ENCODE data around the gene YTHDC1. TPM values are rescaled to one million over a fixed set of nuclear protein-coding genes. Genes with fewer than 3 reads are reported as not detected.
A peak's percentile ranks its signal among the peaks of the same experiment; 100 is the strongest.

YTHDC1 gene
- polyA plus RNA-seq, 4 donors: 30.2 to 123 (median 34.2) TPM

GRCh38 chr4:68349279-68349648, 626 bp downstream of the YTHDC1 start:
- peak overlapping the region; percentile 92 to 99 (median 98) for H3K27ac ChIP-seq (ENCODE audit: low read depth in 1 of 3, low read length in 2 of 3)
- peak overlapping the region; percentile 69 to 75 (median 74) for H3K4me3 ChIP-seq (ENCODE audit: low read depth in 1 of 3, low read length in 3 of 3)
- DNase-seq: peak; percentile 46 to 77
- no peaks in the 10 kb centered on the region for H3K27me3 ChIP-seq (ENCODE audit: control insufficient read depth in 3 of 3, insufficient read depth in 3 of 3, low read length in 3 of 3)
- peaks cover 0 to 3% (median 0%) of the 10 kb centered on the region in 3 donors for H3K36me3 ChIP-seq (ENCODE audit: control insufficient read depth in 3 of 3, insufficient read depth in 2 of 3, low read depth in 1 of 3, low read length in 3 of 3)
- peaks cover 8 to 18% (median 17%) of the 10 kb centered on the region in 3 donors for H3K4me1 ChIP-seq (ENCODE audit: control insufficient read depth in 3 of 3, insufficient read depth in 2 of 3, low read depth in 1 of 3, low read length in 2 of 3)
- H3K9me3 ChIP-seq (ENCODE audit: control insufficient read depth in 2 of 2, insufficient read depth in 1 of 2, low read depth in 1 of 2, low read length in 1 of 2): peaks cover 0 to 5% of the 10 kb centered on the region in 2 donors
- WGBS, 3 donors: 0 to 2% (median 1%) methylated on average over 9 to 14 of the region's 14 CpGs
- FAIRE-seq: no peak

- WGBS, 3 donors: 0 to 2% (median 2%) methylated on average over 4 of the region's 4 CpGs
- Histone ChIP-seq H3K36me3 (ENCODE audit: control insufficient read depth in 3 of 3, insufficient read depth in 2 of 3, low read depth in 1 of 3, low read length in 3 of 3) (peaks cover 0 to 3% (median 0%) of the 10 kb centered on the region in 3 donors), H3K27me3 (ENCODE audit: control insufficient read depth in 3 of 3, insufficient read depth in 3 of 3, low read length in 3 of 3) (no peaks in the 10 kb centered on the region), H3K9me3 (ENCODE audit: control insufficient read depth in 2 of 2, insufficient read depth in 1 of 2, low read depth in 1 of 2, low read length in 1 of 2) (peaks cover 0 to 5% of the 10 kb centered on the region in 2 donors), H3K27ac (ENCODE audit: low read depth in 1 of 3, low read length in 2 of 3) (peak overlapping the region in 2 of 3 donors; percentile 92 to 99), H3K4me3 (ENCODE audit: low read depth in 1 of 3, low read length in 3 of 3) (peak overlapping the region; percentile 69 to 75 (median 74)), H3K4me1 (ENCODE audit: control insufficient read depth in 3 of 3, insufficient read depth in 2 of 3, low read depth in 1 of 3, low read length in 2 of 3) (peaks cover 8 to 21% (median 18%) of the 10 kb centered on the region in 3 donors)
- no peak for DNase-seq
- no peak for FAIRE-seq
Observed at GRCh38 chr4:68348577-68348976, 1.3 kb downstream of the YTHDC1 start.

DNA sequence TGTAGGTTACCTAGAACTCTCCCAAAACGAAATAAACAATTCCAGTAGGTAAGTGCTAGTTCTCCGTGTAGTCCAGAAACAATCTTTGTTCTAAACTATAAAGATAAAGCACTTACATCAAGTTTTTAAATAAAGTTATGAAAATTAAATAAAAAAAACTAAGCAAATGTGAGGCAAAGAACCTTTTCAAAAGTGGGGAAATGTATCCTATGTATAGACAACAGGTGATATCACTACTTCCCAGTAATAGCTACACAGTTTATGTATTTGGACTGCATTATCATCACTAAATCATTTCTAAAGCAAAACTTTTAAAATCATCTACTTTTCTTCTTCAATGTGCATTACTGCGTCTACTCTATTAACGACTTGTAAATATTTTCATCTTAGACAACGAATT, 2.0 kb downstream of the YTHDC1 start:
- FAIRE-seq: no peak
- DNase-seq: no peak
- Histone ChIP-seq H3K4me3 (ENCODE audit: low read depth in 1 of 3, low read length in 3 of 3) (peak overlapping the region in 2 of 3 donors; percentile 69 to 75), H3K27ac (ENCODE audit: low read depth in 1 of 3, low read length in 2 of 3) (peak overlapping the region in 1 of 3 donors; percentile 92), H3K9me3 (ENCODE audit: control insufficient read depth in 2 of 2, insufficient read depth in 1 of 2, low read depth in 1 of 2, low read length in 1 of 2) (peaks cover 0 to 5% of the 10 kb centered on the region in 2 donors), H3K4me1 (ENCODE audit: control insufficient read depth in 3 of 3, insufficient read depth in 2 of 3, low read depth in 1 of 3, low read length in 2 of 3) (peaks cover 8 to 21% (median 18%) of the 10 kb centered on the region in 3 donors), H3K36me3 (ENCODE audit: control insufficient read depth in 3 of 3, insufficient read depth in 2 of 3, low read depth in 1 of 3, low read length in 3 of 3) (peaks cover 0 to 3% (median 0%) of the 10 kb centered on the region in 3 donors), H3K27me3 (ENCODE audit: control insufficient read depth in 3 of 3, insufficient read depth in 3 of 3, low read length in 3 of 3) (no peaks in the 10 kb centered on the region)
- 4 to 15% (median 8%) methylated on average over 5 of the region's 5 CpGs for WGBS, 3 donors

- FAIRE-seq: no peak
Observed at GRCh38 chr4:68346461-68346860, 3.4 kb downstream of the YTHDC1 start.

GRCh38 chr4:68344785-68345184, 5.1 kb downstream of the YTHDC1 start:
- Histone ChIP-seq H3K4me3 (ENCODE audit: low read depth in 1 of 3, low read length in 3 of 3) (no peak overlapping the region), H3K9me3 (ENCODE audit: control insufficient read depth in 2 of 2, insufficient read depth in 1 of 2, low read depth in 1 of 2, low read length in 1 of 2) (no peaks in the 10 kb centered on the region), H3K27me3 (ENCODE audit: control insufficient read depth in 3 of 3, insufficient read depth in 3 of 3, low read length in 3 of 3) (no peaks in the 10 kb centered on the region), H3K4me1 (ENCODE audit: control insufficient read depth in 3 of 3, insufficient read depth in 2 of 3, low read depth in 1 of 3, low read length in 2 of 3) (peaks cover 10 to 22% (median 15%) of the 10 kb centered on the region in 3 donors), H3K36me3 (ENCODE audit: control insufficient read depth in 3 of 3, insufficient read depth in 2 of 3, low read depth in 1 of 3, low read length in 3 of 3) (peaks cover 0 to 3% (median 0%) of the 10 kb centered on the region in 3 donors), H3K27ac (ENCODE audit: low read depth in 1 of 3, low read length in 2 of 3) (peak overlapping the region in 2 of 3 donors; percentile 2 to 24)
- no peak for DNase-seq
- 95 to 96% (median 96%) methylated on average over 5 of the region's 5 CpGs for WGBS, 3 donors
- no peak for FAIRE-seq

More at GRCh38 chr4:68346461-68346860, 3.4 kb downstream of the YTHDC1 start:
- Histone ChIP-seq H3K36me3 (ENCODE audit: control insufficient read depth in 3 of 3, insufficient read depth in 2 of 3, low read depth in 1 of 3, low read length in 3 of 3) (peaks cover 0 to 3% (median 0%) of the 10 kb centered on the region in 3 donors), H3K4me3 (ENCODE audit: low read depth in 1 of 3, low read length in 3 of 3) (no peak overlapping the region), H3K9me3 (ENCODE audit: control insufficient read depth in 2 of 2, insufficient read depth in 1 of 2, low read depth in 1 of 2, low read length in 1 of 2) (peaks cover 0 to 5% of the 10 kb centered on the region in 2 donors), H3K27ac (ENCODE audit: low read depth in 1 of 3, low read length in 2 of 3) (peak overlapping the region in 1 of 3 donors; percentile 13), H3K4me1 (ENCODE audit: control insufficient read depth in 3 of 3, insufficient read depth in 2 of 3, low read depth in 1 of 3, low read length in 2 of 3) (peaks cover 10 to 24% (median 17%) of the 10 kb centered on the region in 3 donors), H3K27me3 (ENCODE audit: control insufficient read depth in 3 of 3, insufficient read depth in 3 of 3, low read length in 3 of 3) (no peaks in the 10 kb centered on the region)
- DNase-seq: no peak
- 77 to 85% (median 85%) methylated on average over 3 of the region's 3 CpGs for WGBS, 3 donors

DNA sequence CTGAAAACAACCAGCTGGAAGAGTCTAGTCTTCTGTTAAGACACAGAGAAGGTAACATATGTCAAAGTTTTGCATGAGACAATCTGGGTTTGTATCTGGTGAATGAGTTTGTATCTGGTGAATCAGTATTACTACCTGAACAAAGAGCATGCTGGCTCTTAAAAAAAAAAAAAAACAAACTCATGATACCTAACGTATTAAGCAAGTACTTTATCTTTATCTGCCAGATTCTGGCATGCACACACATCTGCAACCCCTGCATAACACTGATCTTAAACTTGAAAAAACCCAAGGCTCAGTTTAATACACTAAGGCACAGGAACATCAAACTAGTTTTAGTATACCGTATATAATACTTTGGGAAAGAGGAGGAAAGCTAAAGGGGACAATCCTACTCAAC, 5.8 kb downstream of the YTHDC1 start:
- peaks cover 0 to 3% (median 0%) of the 10 kb centered on the region in 3 donors for H3K36me3 ChIP-seq (ENCODE audit: control insufficient read depth in 3 of 3, insufficient read depth in 2 of 3, low read depth in 1 of 3, low read length in 3 of 3)
- DNase-seq: no peak
- WGBS, 3 donors: 24 to 32% (median 26%) methylated on average over 2 of the region's 2 CpGs
- H3K27me3 ChIP-seq (ENCODE audit: control insufficient read depth in 3 of 3, insufficient read depth in 3 of 3, low read length in 3 of 3): no peaks in the 10 kb centered on the region
- no peak overlapping the region for H3K4me3 ChIP-seq (ENCODE audit: low read depth in 1 of 3, low read length in 3 of 3)
- H3K4me1 ChIP-seq (ENCODE audit: control insufficient read depth in 3 of 3, insufficient read depth in 2 of 3, low read depth in 1 of 3, low read length in 2 of 3): peaks cover 10 to 22% (median 17%) of the 10 kb centered on the region in 3 donors
- H3K27ac ChIP-seq (ENCODE audit: low read depth in 1 of 3, low read length in 2 of 3): peak overlapping the region in 1 of 3 donors; percentile 2
- no peak for FAIRE-seq
- H3K9me3 ChIP-seq (ENCODE audit: control insufficient read depth in 2 of 2, insufficient read depth in 1 of 2, low read depth in 1 of 2, low read length in 1 of 2): no peaks in the 10 kb centered on the region

DNA sequence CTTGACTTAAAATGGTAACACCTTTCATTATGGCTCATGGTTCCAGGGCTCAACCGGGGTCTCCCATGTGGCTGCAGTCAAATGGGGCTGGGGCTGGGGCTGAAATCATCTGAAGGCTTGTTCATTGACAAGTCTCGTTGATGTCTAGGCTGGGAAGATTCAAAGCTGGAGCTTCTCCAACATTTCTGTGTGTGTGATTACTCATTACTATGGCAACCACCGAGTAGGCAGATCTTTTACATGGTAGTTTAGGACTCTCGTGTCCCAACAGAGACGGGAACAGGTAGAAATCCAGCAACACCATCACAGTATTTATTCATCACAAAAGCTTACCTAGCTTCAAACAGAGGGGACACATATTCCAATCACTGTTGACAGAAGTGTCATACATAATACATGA, 7.8 kb downstream of the YTHDC1 start:
- Histone ChIP-seq H3K36me3 (ENCODE audit: control insufficient read depth in 3 of 3, insufficient read depth in 2 of 3, low read depth in 1 of 3, low read length in 3 of 3) (peaks cover 0 to 7% (median 4%) of the 10 kb centered on the region in 3 donors), H3K27ac (ENCODE audit: low read depth in 1 of 3, low read length in 2 of 3) (no peak overlapping the region), H3K4me1 (ENCODE audit: control insufficient read depth in 3 of 3, insufficient read depth in 2 of 3, low read depth in 1 of 3, low read length in 2 of 3) (peaks cover 10 to 22% (median 20%) of the 10 kb centered on the region in 3 donors), H3K4me3 (ENCODE audit: low read depth in 1 of 3, low read length in 3 of 3) (no peak overlapping the region), H3K9me3 (ENCODE audit: control insufficient read depth in 2 of 2, insufficient read depth in 1 of 2, low read depth in 1 of 2, low read length in 1 of 2) (no peaks in the 10 kb centered on the region), H3K27me3 (ENCODE audit: control insufficient read depth in 3 of 3, insufficient read depth in 3 of 3, low read length in 3 of 3) (no peaks in the 10 kb centered on the region)
- 39 to 54% (median 53%) methylated on average over 5 of the region's 5 CpGs for WGBS, 3 donors
- DNase-seq (peak in 1 of 2 donors; percentile 18), FAIRE-seq (no peak)

- WGBS, 3 donors: 86 to 89% (median 88%) methylated on average over 3 of the region's 3 CpGs
- H3K4me3 ChIP-seq (ENCODE audit: low read depth in 1 of 3, low read length in 3 of 3): no peak overlapping the region
- no peak overlapping the region for H3K27ac ChIP-seq (ENCODE audit: low read depth in 1 of 3, low read length in 2 of 3)
- DNase-seq (no peak), FAIRE-seq (no peak)
- peaks cover 2 to 7% (median 6%) of the 10 kb centered on the region in 3 donors for H3K4me1 ChIP-seq (ENCODE audit: control insufficient read depth in 3 of 3, insufficient read depth in 2 of 3, low read depth in 1 of 3, low read length in 2 of 3)
- H3K36me3 ChIP-seq (ENCODE audit: control insufficient read depth in 3 of 3, insufficient read depth in 2 of 3, low read depth in 1 of 3, low read length in 3 of 3): peaks cover 0 to 12% (median 10%) of the 10 kb centered on the region in 3 donors
- H3K9me3 ChIP-seq (ENCODE audit: control insufficient read depth in 2 of 2, insufficient read depth in 1 of 2, low read depth in 1 of 2, low read length in 1 of 2): no peaks in the 10 kb centered on the region
- no peaks in the 10 kb centered on the region for H3K27me3 ChIP-seq (ENCODE audit: control insufficient read depth in 3 of 3, insufficient read depth in 3 of 3, low read length in 3 of 3)
Observed at GRCh38 chr4:68338625-68339024, 11.3 kb downstream of the YTHDC1 start.

- no peak for DNase-seq
- Histone ChIP-seq H3K36me3 (ENCODE audit: control insufficient read depth in 3 of 3, insufficient read depth in 2 of 3, low read depth in 1 of 3, low read length in 3 of 3) (peaks cover 0 to 13% (median 12%) of the 10 kb centered on the region in 3 donors), H3K27ac (ENCODE audit: low read depth in 1 of 3, low read length in 2 of 3) (no peak overlapping the region), H3K4me1 (ENCODE audit: control insufficient read depth in 3 of 3, insufficient read depth in 2 of 3, low read depth in 1 of 3, low read length in 2 of 3) (peaks cover 2 to 7% (median 6%) of the 10 kb centered on the region in 3 donors), H3K27me3 (ENCODE audit: control insufficient read depth in 3 of 3, insufficient read depth in 3 of 3, low read length in 3 of 3) (no peaks in the 10 kb centered on the region), H3K4me3 (ENCODE audit: low read depth in 1 of 3, low read length in 3 of 3) (no peak overlapping the region), H3K9me3 (ENCODE audit: control insufficient read depth in 2 of 2, insufficient read depth in 1 of 2, low read depth in 1 of 2, low read length in 1 of 2) (no peaks in the 10 kb centered on the region)
- no peak for FAIRE-seq
- WGBS, 3 donors: 85 to 89% (median 86%) methylated on average over 7 of the region's 7 CpGs
Observed at GRCh38 chr4:68337522-68337921, 12.4 kb downstream of the YTHDC1 start.

Measured in small intestine (tissue), 7 donors.